Liver (tissue), 9 donors: ENCODE measurements around the gene TOMM70. TPM values are rescaled to one million over a fixed set of nuclear protein-coding genes. Genes with fewer than 3 reads are reported as not detected.

Experiments used
- DNase-seq: peaks from one replicate; pipeline ENCODE4 v3.0.0-alpha.2; 2017; ENCODE audit warnings: low spot score
- H3K27ac ChIP-seq, 2 donors: one replicate each; pipeline ENCODE4 v1.7.0; 2013; ENCODE audit warnings: inconsistent platforms in 2 of 2, low read length in 2 of 2, control low read depth in 1 of 2, low read depth in 1 of 2, mild to moderate bottlenecking in 1 of 2
- H3K27me3 ChIP-seq, 4 donors: one replicate each; pipeline versions ENCODE4 v1.6.1 to v1.7.0; 2013; ENCODE audit warnings: low read length in 3 of 4, inconsistent platforms in 1 of 4, mild to moderate bottlenecking in 1 of 4, moderate library complexity in 1 of 4; ENCODE audit not compliant: control insufficient read depth in 4 of 4, insufficient read depth in 4 of 4
- H3K36me3 ChIP-seq, 4 donors: one replicate each; pipeline versions ENCODE4 v1.6.1 to v1.7.0; 2013; ENCODE audit warnings: low read length in 3 of 4, mild to moderate bottlenecking in 3 of 4, low read depth in 1 of 4, moderate library complexity in 1 of 4; ENCODE audit not compliant: control insufficient read depth in 4 of 4, insufficient read depth in 3 of 4
- H3K4me1 ChIP-seq, 4 donors: one replicate each; pipeline versions ENCODE4 v1.6.1 to v1.7.0; 2013; ENCODE audit warnings: low read length in 3 of 4, mild to moderate bottlenecking in 3 of 4, moderate library complexity in 1 of 4; ENCODE audit not compliant: control insufficient read depth in 4 of 4, insufficient read depth in 4 of 4
- H3K4me3 ChIP-seq, 3 donors: one replicate each; pipeline versions ENCODE4 v1.6.1 to v1.7.0; 2013; ENCODE audit warnings: low read length in 3 of 3, control low read depth in 1 of 3, low read depth in 1 of 3, mild to moderate bottlenecking in 1 of 3
- H3K9ac ChIP-seq, 2 donors: one replicate each; pipeline ENCODE4 v1.7.0; 2013; ENCODE audit warnings: low read length in 2 of 2, mild to moderate bottlenecking in 2 of 2, moderate library complexity in 2 of 2, control low read depth in 1 of 2, low read depth in 1 of 2
- H3K9me3 ChIP-seq, 4 donors: one replicate each; pipeline versions ENCODE4 v1.6.1 to v1.7.0; 2013; ENCODE audit warnings: low read length in 3 of 4; ENCODE audit not compliant: control insufficient read depth in 4 of 4
- ATF3 ChIP-seq: IDR thresholded peaks from 2 replicates; pipeline ENCODE4 v1.6.1; 2016; ENCODE audit warnings: antibody characterized with exemption
- EGR1 ChIP-seq, 2 donors: IDR thresholded peaks; 2 replicates each; pipeline ENCODE4 v1.6.1; 2016 to 2018; ENCODE audit warnings: antibody characterized with exemption in 2 of 2, low read depth in 2 of 2
- FOXA1 ChIP-seq: IDR thresholded peaks from 2 replicates; pipeline ENCODE4 v1.6.1; 2016; ENCODE audit warnings: antibody characterized with exemption
- FOXA2 ChIP-seq: IDR thresholded peaks from 2 replicates; pipeline ENCODE4 v1.6.1; 2016; ENCODE audit warnings: antibody characterized with exemption
- GABPA ChIP-seq, 2 donors: IDR thresholded peaks in 1 of 2; conservative IDR thresholded peaks in 1 of 2; 2 replicates each; pipeline ENCODE4 v1.6.1; 2016; ENCODE audit warnings: antibody characterized with exemption in 2 of 2, mild to moderate bottlenecking in 1 of 2, moderate library complexity in 1 of 2
- HNF4A ChIP-seq, 2 donors: conservative IDR thresholded peaks; 2 replicates each; pipeline ENCODE4 v1.6.1; 2016; ENCODE audit warnings: antibody characterized with exemption in 2 of 2, mild to moderate bottlenecking in 2 of 2
- HNF4G ChIP-seq: IDR thresholded peaks from 2 replicates; pipeline ENCODE4 v1.6.1; 2016; ENCODE audit warnings: antibody characterized with exemption
- NR2F2 ChIP-seq: IDR thresholded peaks from 2 replicates; pipeline ENCODE4 v1.6.1; 2016; ENCODE audit warnings: antibody characterized with exemption
- RAD21 ChIP-seq, 2 donors: IDR thresholded peaks; 2 replicates each; pipeline ENCODE4 v1.6.1; 2016; ENCODE audit warnings: antibody characterized with exemption in 2 of 2, mild to moderate bottlenecking in 2 of 2
- REST ChIP-seq: IDR thresholded peaks from 2 replicates; pipeline ENCODE4 v1.6.1; 2016; ENCODE audit warnings: antibody characterized with exemption, mild to moderate bottlenecking
- RXRA ChIP-seq, 2 donors: IDR thresholded peaks; 2 replicates each; pipeline ENCODE4 v1.6.1; 2017 to 2018; ENCODE audit warnings: antibody characterized with exemption in 2 of 2, mild to moderate bottlenecking in 1 of 2
- SP1 ChIP-seq: IDR thresholded peaks from 2 replicates; pipeline ENCODE4 v1.6.1; 2018; ENCODE audit warnings: antibody characterized with exemption, mild to moderate bottlenecking
- TAF1 ChIP-seq: conservative IDR thresholded peaks from 2 replicates; pipeline ENCODE4 v1.6.1; 2016; ENCODE audit warnings: antibody characterized with exemption, mild to moderate bottlenecking
- YY1 ChIP-seq: IDR thresholded peaks from 2 replicates; pipeline ENCODE4 v1.6.1; 2016; ENCODE audit warnings: antibody characterized with exemption, mild to moderate bottlenecking
- WGBS: extraction: QIAGEN DNeasy Blood & Tissue Kit; methylation state at CpG from one replicate; pipeline ENCODE4 v1.1.7; 2013; 5-methylcytosine and 5-hydroxymethylcytosine counted together
- polyA plus RNA-seq, 2 donors: library from polyadenylated mRNA; stranded (reverse) in 1 of 2; unstranded in 1 of 2; fragments of 200-250 nt in 1 of 2; fragments of >200 nt in 1 of 2; fragmentation: Nextera tagmentation in 1 of 2; extraction: Ambion mirVana in 1 of 2; gene quantifications; one replicate each; pipeline versions ENCODE4 v1.2.1 to v1.2.3, GENCODE V29; 2013 to 2015
- total RNA-seq, 2 donors: library from RNA; depleted of rRNA; stranded (reverse); fragments of >200 nt; gene quantifications; one replicate each; pipeline ENCODE4 v1.2.3, GENCODE V29; 2014
- TF ChIP-seq, protein P1 (sequence below): IDR thresholded peaks from 2 replicates; pipeline ENCODE4 v1.6.1; 2016; ENCODE audit warnings: antibody characterized with exemption
- TF ChIP-seq, protein P2 (sequence below): IDR thresholded peaks from 2 replicates; pipeline ENCODE4 v1.6.1; 2016; ENCODE audit warnings: antibody characterized with exemption
- TF ChIP-seq, protein P3 (sequence below): fragments of 150-350 bp; IDR thresholded peaks from 2 replicates; pipeline ENCODE4 v1.5.1; 2017; ENCODE audit warnings: improper control_type of control experiment, low read depth, low read length; ENCODE audit not compliant: missing input control
- donor health status: healthy.
- donor health status: healthy.
- donor health status: healthy.
- donor health status: healthy.
- donor health status: healthy.

TOMM70 gene
- total and polyA plus RNA-seq, 4 donors: 16.7 to 55.8 (median 32.6) TPM

DNA sequence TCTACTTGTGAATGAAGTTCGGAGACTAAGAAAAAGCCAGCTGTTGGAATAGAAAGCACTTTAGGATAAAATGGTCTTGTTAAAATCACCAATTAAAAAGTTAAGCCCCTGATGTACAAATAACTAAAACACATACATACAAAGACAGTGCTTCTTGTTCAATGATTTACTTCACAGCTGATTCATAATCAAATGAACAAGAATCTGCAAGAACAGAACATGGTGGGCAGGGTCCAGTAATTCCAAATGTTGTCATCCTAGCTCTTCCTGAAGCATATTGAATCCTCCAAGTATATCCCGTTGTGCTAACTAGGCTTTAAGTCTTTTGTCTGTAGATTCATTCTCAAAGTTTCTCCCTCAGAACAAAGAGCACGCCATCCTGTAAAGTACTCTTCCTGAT is 41.9 kb downstream of the TOMM70 start:
- TF ChIP-seq HNF4G (no peak), SP1 (no peak), ATF3 (no peak), YY1 (no peak), GABPA (IDR thresholded peaks at IDR 0.05 in 1 of 2, conservative IDR thresholded peaks at IDR 0.05 in 1 of 2) (no peak), FOXA2 (no peak), EGR1 (IDR thresholded peaks at IDR 0.05; ENCODE audit: low read depth in 2 of 2) (no peak), HNF4A (conservative IDR thresholded peaks at IDR 0.05) (no peak), FOXA1 (no peak), RXRA (IDR thresholded peaks at IDR 0.05) (no peak)
- TF ChIP-seq, protein P1, sequence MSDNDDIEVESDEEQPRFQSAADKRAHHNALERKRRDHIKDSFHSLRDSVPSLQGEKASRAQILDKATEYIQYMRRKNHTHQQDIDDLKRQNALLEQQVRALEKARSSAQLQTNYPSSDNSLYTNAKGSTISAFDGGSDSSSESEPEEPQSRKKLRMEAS: no peak
- TF ChIP-seq, protein P2, sequence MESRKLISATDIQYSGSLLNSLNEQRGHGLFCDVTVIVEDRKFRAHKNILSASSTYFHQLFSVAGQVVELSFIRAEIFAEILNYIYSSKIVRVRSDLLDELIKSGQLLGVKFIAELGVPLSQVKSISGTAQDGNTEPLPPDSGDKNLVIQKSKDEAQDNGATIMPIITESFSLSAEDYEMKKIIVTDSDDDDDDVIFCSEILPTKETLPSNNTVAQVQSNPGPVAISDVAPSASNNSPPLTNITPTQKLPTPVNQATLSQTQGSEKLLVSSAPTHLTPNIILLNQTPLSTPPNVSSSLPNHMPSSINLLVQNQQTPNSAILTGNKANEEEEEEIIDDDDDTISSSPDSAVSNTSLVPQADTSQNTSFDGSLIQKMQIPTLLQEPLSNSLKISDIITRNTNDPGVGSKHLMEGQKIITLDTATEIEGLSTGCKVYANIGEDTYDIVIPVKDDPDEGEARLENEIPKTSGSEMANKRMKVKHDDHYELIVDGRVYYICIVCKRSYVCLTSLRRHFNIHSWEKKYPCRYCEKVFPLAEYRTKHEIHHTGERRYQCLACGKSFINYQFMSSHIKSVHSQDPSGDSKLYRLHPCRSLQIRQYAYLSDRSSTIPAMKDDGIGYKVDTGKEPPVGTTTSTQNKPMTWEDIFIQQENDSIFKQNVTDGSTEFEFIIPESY: no peak
- TF ChIP-seq, protein P3, sequence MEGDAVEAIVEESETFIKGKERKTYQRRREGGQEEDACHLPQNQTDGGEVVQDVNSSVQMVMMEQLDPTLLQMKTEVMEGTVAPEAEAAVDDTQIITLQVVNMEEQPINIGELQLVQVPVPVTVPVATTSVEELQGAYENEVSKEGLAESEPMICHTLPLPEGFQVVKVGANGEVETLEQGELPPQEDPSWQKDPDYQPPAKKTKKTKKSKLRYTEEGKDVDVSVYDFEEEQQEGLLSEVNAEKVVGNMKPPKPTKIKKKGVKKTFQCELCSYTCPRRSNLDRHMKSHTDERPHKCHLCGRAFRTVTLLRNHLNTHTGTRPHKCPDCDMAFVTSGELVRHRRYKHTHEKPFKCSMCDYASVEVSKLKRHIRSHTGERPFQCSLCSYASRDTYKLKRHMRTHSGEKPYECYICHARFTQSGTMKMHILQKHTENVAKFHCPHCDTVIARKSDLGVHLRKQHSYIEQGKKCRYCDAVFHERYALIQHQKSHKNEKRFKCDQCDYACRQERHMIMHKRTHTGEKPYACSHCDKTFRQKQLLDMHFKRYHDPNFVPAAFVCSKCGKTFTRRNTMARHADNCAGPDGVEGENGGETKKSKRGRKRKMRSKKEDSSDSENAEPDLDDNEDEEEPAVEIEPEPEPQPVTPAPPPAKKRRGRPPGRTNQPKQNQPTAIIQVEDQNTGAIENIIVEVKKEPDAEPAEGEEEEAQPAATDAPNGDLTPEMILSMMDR: no peak
- no peak overlapping the region for H3K9ac ChIP-seq
- WGBS: 92% methylated on average over 3 of the region's 3 CpGs
- H3K4me3 ChIP-seq: no peak overlapping the region
- no peak for DNase-seq
- no peaks in the 10 kb centered on the region for H3K27me3 ChIP-seq
- H3K27ac ChIP-seq: peak overlapping the region; percentile 40 to 52
- H3K4me1 ChIP-seq: peaks cover 3 to 42% (median 28%) of the 10 kb centered on the region in 4 donors
- peaks cover 0 to 2% (median 0%) of the 10 kb centered on the region in 4 donors for H3K9me3 ChIP-seq
- peaks cover 7 to 26% (median 19%) of the 10 kb centered on the region in 4 donors for H3K36me3 ChIP-seq

- peaks cover 3 to 44% (median 28%) of the 10 kb centered on the region in 4 donors for H3K4me1 ChIP-seq
- peaks cover 10 to 28% (median 20%) of the 10 kb centered on the region in 4 donors for H3K36me3 ChIP-seq
- no peak overlapping the region for H3K9ac ChIP-seq
- DNase-seq: no peak
- H3K27me3 ChIP-seq: no peaks in the 10 kb centered on the region
- no peak overlapping the region for H3K4me3 ChIP-seq
- peak overlapping the region; percentile 40 to 52 for H3K27ac ChIP-seq
- H3K9me3 ChIP-seq: peaks cover 0 to 2% (median 0%) of the 10 kb centered on the region in 4 donors
- WGBS: 36% methylated on average over 2 of the region's 2 CpGs
- TF ChIP-seq REST (peak; percentile 19), SP1 (peak; percentile 85), GABPA (IDR thresholded peaks at IDR 0.05 in 1 of 2, conservative IDR thresholded peaks at IDR 0.05 in 1 of 2) (peak in 1 of 2 donors; percentile 24), HNF4G (peak; percentile 83), NR2F2 (peak; percentile 98), FOXA2 (peak; percentile 42), YY1 (peak; percentile 66), TAF1 (no peak), EGR1 (IDR thresholded peaks at IDR 0.05; ENCODE audit: low read depth in 2 of 2) (no peak), ATF3 (peak; percentile 52), FOXA1 (no peak), RAD21 (IDR thresholded peaks at IDR 0.05) (peak; percentile 48 to 60), RXRA (IDR thresholded peaks at IDR 0.05) (peak; percentile 81 to 88), HNF4A (conservative IDR thresholded peaks at IDR 0.05) (peak; percentile 94 to 95)
- TF ChIP-seq, protein P1: peak; percentile 63
- TF ChIP-seq, protein P2: peak; percentile 69
- TF ChIP-seq, protein P3: no peak
These were observed 42.5 kb downstream of the TOMM70 start for GRCh38 chr3:100358413-100358812.
